SU-DHL-6 (cell line): ENCODE data around the gene STK32C.

Experiments used
- CTCF ChIP-seq: fragments of 200-600 bp; sonication (generic); IDR thresholded peaks from one replicate; pipeline ENCODE4 v1.5.1; 2017; ENCODE audit warnings: antibody characterized with exemption, mild to moderate bottlenecking, low read length, moderate library complexity; ENCODE audit not compliant: insufficient read depth, poor library complexity, severe bottlenecking
- EZH2phosphoT487 ChIP-seq: fragments of 200-600 bp; sonication (generic), shearing (Covaris generic); conservative IDR thresholded peaks from 2 replicates; pipeline ENCODE4 v1.6.1; 2018; ENCODE audit warnings: mild to moderate bottlenecking, antibody characterized with exemption, low read length, moderate library complexity, mixed read lengths

- TF ChIP-seq CTCF (no peak), EZH2phosphoT487 (no peak)
These were observed 79.1 kb downstream of the STK32C start for GRCh38 chr10:132228616-132229015.
